Measurements from ENCODE around the gene OR51S1.

OR51S1 gene

GRCh38 chr11:4839851-4840549 is 9.0 kb downstream of the OR51S1 start:
- H3K4me3 ChIP-seq (ENCODE audit: low read length), result no peak overlapping the region
- no peak for TF ChIP-seq CTCF (IDR thresholded peaks at IDR 0.05; ENCODE audit: insufficient read depth, low read depth, low read length, missing control alignments)
- no peak for DNase-seq (ENCODE audit: low read depth)

GRCh38 chr11:4830909-4831308 is 18.1 kb downstream of the OR51S1 start:
- H3K4me3 ChIP-seq (ENCODE audit: low read length), result no peak overlapping the region
- TF ChIP-seq CTCF (IDR thresholded peaks at IDR 0.05; ENCODE audit: insufficient read depth, low read depth, low read length, missing control alignments), result no peak
- DNase-seq (ENCODE audit: low read depth), result peak; percentile 3

- no peak for DNase-seq (ENCODE audit: low read depth)
- no peak for TF ChIP-seq CTCF (IDR thresholded peaks at IDR 0.05; ENCODE audit: insufficient read depth, low read depth, low read length, missing control alignments)
- no peak overlapping the region for H3K4me3 ChIP-seq (ENCODE audit: low read length)
Observed at GRCh38 chr11:4830346-4830745, 18.7 kb downstream of the OR51S1 start.

GRCh38 chr11:4826425-4826824 is 22.6 kb downstream of the OR51S1 start:
- no peak overlapping the region for H3K4me3 ChIP-seq (ENCODE audit: low read length)
- DNase-seq (ENCODE audit: low read depth), result no peak
- peak; percentile 8 for TF ChIP-seq CTCF (IDR thresholded peaks at IDR 0.05; ENCODE audit: insufficient read depth, low read depth, low read length, missing control alignments)

GRCh38 chr11:4825132-4825531 is 23.9 kb downstream of the OR51S1 start:
- no peak for DNase-seq (ENCODE audit: low read depth)
- no peak overlapping the region for H3K4me3 ChIP-seq (ENCODE audit: low read length)
- no peak for TF ChIP-seq CTCF (IDR thresholded peaks at IDR 0.05; ENCODE audit: insufficient read depth, low read depth, low read length, missing control alignments)

- no peak within 1 kb of the TSS for H3K4me3 ChIP-seq (ENCODE audit: low read length)
- DNase-seq (ENCODE audit: low read depth), result no peak
- TF ChIP-seq CTCF (IDR thresholded peaks at IDR 0.05; ENCODE audit: insufficient read depth, low read depth, low read length, missing control alignments), result no peak
Observed at GRCh38 chr11:4821021-4821420, 28.0 kb downstream of the OR51S1 start, which contains the start of gene OR51F2. Gene OR51F2 (plus strand): TSS chr11:4821321. CDS start chr11:4821422, 101 bp downstream.

GRCh38 chr11:4809246-4809645 is 39.8 kb downstream of the OR51S1 start:
- no peak for TF ChIP-seq CTCF (IDR thresholded peaks at IDR 0.05; ENCODE audit: insufficient read depth, low read depth, low read length, missing control alignments)
- no peak for DNase-seq (ENCODE audit: low read depth)
- no peak overlapping the region for H3K4me3 ChIP-seq (ENCODE audit: low read length)
